H1 (cell line): ENCODE data around the gene BCAS3.

Experiments used
- BRCA1 ChIP-seq: IDR thresholded peaks from 2 replicates; pipeline ENCODE4 v1.6.1; 2012; ENCODE audit warnings: low read depth, low read length, improper control_type of control experiment
- POLR2A ChIP-seq, 2 experiments: IDR thresholded peaks; 1 replicate in 1 of 2; 2 replicates in 1 of 2; pipeline ENCODE4 v1.6.1; 2011; ENCODE audit warnings: low read depth in 2 of 2, low read length in 2 of 2, mild to moderate bottlenecking in 2 of 2; ENCODE audit errors: control extremely low read depth in 1 of 2
- POLR2AphosphoS5 ChIP-seq: IDR thresholded peaks from 2 replicates; pipeline ENCODE4 v1.6.1; 2011; ENCODE audit warnings: low read depth, low read length

- TF ChIP-seq POLR2AphosphoS5 (no peak), POLR2A (IDR thresholded peaks at IDR 0.05; ENCODE audit: control extremely low read depth in 1 of 2, low read depth in 2 of 2, low read length in 2 of 2) (no peak), BRCA1 (no peak)
These were observed 173.5 kb downstream of the BCAS3 start for GRCh38 chr17:60851181-60851580.
